Breast epithelium (tissue), 4 donors: ENCODE data around the gene CXCL12. TPM values are rescaled to one million over a fixed set of nuclear protein-coding genes. Genes with fewer than 3 reads are reported as not detected.

Experiments used
- DNase-seq, 2 donors: peaks; one replicate each; pipeline ENCODE4 v3.0.0-alpha.2; 2019; ENCODE audit warnings: low spot score in 2 of 2
- H3K27ac ChIP-seq, 2 donors: fragments of 200-600 bp; sonication (generic) in 1 of 2; one replicate each; pipeline ENCODE4 v1.5.1; 2016 to 2019; ENCODE audit warnings: mild to moderate bottlenecking in 1 of 2
- H3K27me3 ChIP-seq, 2 donors: fragments of 200-600 bp; sonication (generic) in 1 of 2; one replicate each; pipeline versions ENCODE4 v1.5.1 to v1.6.0; 2017 to 2019; ENCODE audit warnings: control low read depth in 1 of 2, mild to moderate bottlenecking in 1 of 2
- H3K36me3 ChIP-seq: fragments of 200-600 bp; one replicate; pipeline ENCODE4 v1.5.1; 2019
- H3K4me1 ChIP-seq, 2 donors: fragments of 200-600 bp; sonication (generic); one replicate each; pipeline ENCODE4 v1.5.1; 2016 to 2019; ENCODE audit warnings: control low read depth in 1 of 2
- H3K4me3 ChIP-seq, 3 donors: fragments of 200-600 bp; sonication (generic); 1 replicate in 2 of 3; 2 replicates in 1 of 3; pipeline ENCODE4 v1.5.1; 2016 to 2019; ENCODE audit warnings: mild to moderate bottlenecking in 3 of 3, moderate library complexity in 2 of 3
- H3K9me3 ChIP-seq, 2 donors: fragments of 200-600 bp; sonication (generic) in 1 of 2; one replicate each; pipeline ENCODE4 v1.5.1; 2016 to 2019; ENCODE audit warnings: control low read depth in 1 of 2
- POLR2A ChIP-seq: fragments of 450-650 bp; IDR thresholded peaks from one replicate; pipeline ENCODE4 v1.6.1; 2016; ENCODE audit warnings: antibody characterized with exemption, mild to moderate bottlenecking, moderate library complexity
- POLR2AphosphoS5 ChIP-seq, 3 donors: sonication (generic); formaldehyde crosslinking; IDR thresholded peaks; one replicate each; pipeline ENCODE4 v1.6.1; 2017; ENCODE audit warnings: antibody characterized with exemption in 3 of 3
- intact Hi-C: fragments of 100-400 bp; cut with DNase I; formaldehyde crosslinking; loops from one replicate; pipeline ENCODE4 v1.15.1; 2023; ENCODE audit warnings: low total_unique reads
- total RNA-seq, 3 donors: library from RNA; depleted of rRNA; stranded (reverse); fragments of >200 nt; gene quantifications; one replicate each; pipeline ENCODE4 v1.1.0, GENCODE V29; 2016
- TF ChIP-seq, protein P1 (sequence below), 3 donors: fragments of 450-650 bp; IDR thresholded peaks; one replicate each; pipeline ENCODE4 v1.5.1; 2016 to 2017; ENCODE audit warnings: antibody characterized with exemption in 3 of 3, mild to moderate bottlenecking in 3 of 3, moderate library complexity in 3 of 3

The CXCL12 gene
- total RNA-seq: 100 to 1,000 TPM in 2 of 3 donors, 10 to 100 TPM in 1; 66.4 to 164 (median 103) TPM

DNA sequence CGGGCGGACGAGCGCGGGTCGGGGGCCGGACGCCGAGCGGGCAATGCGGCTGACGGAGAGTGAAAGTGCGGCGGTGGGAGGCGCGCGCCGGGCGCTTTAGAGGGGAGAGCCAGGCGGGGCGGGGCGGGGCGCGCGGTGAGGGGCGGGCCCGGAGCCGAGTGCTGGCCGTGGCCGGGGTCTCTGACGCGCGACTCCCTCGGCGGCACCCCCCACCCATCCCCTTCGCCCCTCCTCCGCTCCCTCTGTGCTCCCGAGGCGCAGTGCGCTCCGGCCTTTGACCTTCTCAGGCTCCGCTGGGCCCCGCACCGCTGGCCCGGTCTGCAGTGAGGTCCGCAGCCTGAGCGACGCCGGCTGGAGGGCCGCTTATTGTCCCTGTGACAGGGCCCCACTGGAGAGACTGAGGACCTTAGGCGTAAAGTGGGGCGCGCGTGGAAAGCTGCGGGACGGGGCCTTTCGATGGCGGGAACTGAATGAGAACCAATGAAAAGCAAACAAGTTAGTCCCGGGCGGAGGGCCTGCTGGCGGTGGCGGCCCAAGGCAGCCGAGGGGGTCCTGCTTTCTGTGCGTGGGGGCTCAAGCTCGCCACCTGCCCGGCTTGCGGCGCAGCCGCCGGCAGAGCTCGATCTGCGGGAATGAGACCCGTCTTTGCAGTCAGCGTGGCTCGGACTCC, at the start of gene CXCL12:
Gene CXCL12, minus strand, starts transcription at position 72 of the 670 bp plus-strand sequence. CDS start 92 bp downstream, outside the sequence.
- no peak for DNase-seq
- Histone ChIP-seq H3K4me1 (no peaks in the 10 kb centered on the region), H3K27ac (peak within 1 kb of the TSS; percentile 65 to 84), H3K36me3 (no peaks in the 10 kb centered on the region), H3K27me3 (peaks cover 0 to 25% of the 10 kb centered on the region in 2 donors), H3K4me3 (peak within 1 kb of the TSS; percentile 64 to 85 (median 81)), H3K9me3 (no peaks in the 10 kb centered on the region)
- intact Hi-C loops: no loop called here
- TF ChIP-seq POLR2A: no peak
- TF ChIP-seq, protein P1, sequence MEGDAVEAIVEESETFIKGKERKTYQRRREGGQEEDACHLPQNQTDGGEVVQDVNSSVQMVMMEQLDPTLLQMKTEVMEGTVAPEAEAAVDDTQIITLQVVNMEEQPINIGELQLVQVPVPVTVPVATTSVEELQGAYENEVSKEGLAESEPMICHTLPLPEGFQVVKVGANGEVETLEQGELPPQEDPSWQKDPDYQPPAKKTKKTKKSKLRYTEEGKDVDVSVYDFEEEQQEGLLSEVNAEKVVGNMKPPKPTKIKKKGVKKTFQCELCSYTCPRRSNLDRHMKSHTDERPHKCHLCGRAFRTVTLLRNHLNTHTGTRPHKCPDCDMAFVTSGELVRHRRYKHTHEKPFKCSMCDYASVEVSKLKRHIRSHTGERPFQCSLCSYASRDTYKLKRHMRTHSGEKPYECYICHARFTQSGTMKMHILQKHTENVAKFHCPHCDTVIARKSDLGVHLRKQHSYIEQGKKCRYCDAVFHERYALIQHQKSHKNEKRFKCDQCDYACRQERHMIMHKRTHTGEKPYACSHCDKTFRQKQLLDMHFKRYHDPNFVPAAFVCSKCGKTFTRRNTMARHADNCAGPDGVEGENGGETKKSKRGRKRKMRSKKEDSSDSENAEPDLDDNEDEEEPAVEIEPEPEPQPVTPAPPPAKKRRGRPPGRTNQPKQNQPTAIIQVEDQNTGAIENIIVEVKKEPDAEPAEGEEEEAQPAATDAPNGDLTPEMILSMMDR (IDR thresholded peaks at IDR 0.05): no peak
- no peak for TF ChIP-seq POLR2AphosphoS5 (IDR thresholded peaks at IDR 0.05)

DNA sequence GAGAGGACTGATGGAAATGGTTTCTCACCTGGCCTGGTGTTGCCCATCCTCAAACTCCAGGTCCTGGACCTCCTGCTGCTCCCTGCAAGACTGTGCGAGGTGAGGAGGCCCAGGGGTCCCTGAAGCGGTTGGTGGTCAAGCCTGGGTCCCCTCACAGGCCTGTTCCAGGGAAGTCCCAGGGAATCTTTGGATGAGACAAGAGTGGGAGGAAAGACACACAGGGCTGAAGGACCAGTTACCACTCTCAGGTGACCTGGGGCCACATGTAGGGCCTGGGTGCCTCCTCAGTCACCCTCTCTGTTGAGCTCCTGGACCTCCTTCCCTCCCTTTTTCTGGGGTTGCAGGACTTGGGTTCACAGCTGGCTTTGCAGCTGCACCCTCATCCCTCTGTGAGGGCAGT, 42.6 kb upstream of the CXCL12 start:
- no peak for TF ChIP-seq POLR2AphosphoS5 (IDR thresholded peaks at IDR 0.05)
- TF ChIP-seq, protein P1 (IDR thresholded peaks at IDR 0.05): no peak
- no peak for TF ChIP-seq POLR2A
- Histone ChIP-seq H3K27me3 (no peaks in the 10 kb centered on the region), H3K27ac (no peak overlapping the region), H3K4me3 (no peak overlapping the region), H3K9me3 (peaks cover 0 to 2% of the 10 kb centered on the region in 2 donors), H3K4me1 (no peaks in the 10 kb centered on the region), H3K36me3 (no peaks in the 10 kb centered on the region)
- DNase-seq: no peak
- intact Hi-C loops: no loop called here

DNA sequence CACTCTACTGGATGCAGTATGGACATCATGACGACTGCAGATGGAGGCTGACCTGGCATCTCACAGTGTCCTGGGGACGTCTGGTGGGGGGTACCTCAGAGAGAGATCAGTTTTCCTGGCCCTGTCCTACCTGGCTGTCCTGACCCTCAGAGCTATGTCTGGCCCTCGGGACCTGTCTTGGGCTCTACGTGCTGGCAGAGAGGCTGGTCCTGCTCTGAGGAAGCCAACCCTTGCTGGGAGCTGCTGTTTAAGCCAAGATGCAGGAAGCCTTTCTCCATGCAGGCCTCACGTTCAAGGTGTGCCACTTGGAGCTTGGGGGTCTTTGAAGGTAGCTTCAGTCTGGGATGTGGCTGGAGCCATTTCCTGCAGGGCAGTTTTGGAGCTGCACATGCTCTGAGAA, 42.1 kb upstream of the CXCL12 start:
- Histone ChIP-seq H3K4me3 (no peak overlapping the region), H3K27me3 (no peaks in the 10 kb centered on the region), H3K4me1 (no peaks in the 10 kb centered on the region), H3K9me3 (no peaks in the 10 kb centered on the region), H3K27ac (no peak overlapping the region), H3K36me3 (no peaks in the 10 kb centered on the region)
- intact Hi-C loops: no loop called here
- TF ChIP-seq POLR2AphosphoS5 (IDR thresholded peaks at IDR 0.05): no peak
- TF ChIP-seq POLR2A: no peak
- TF ChIP-seq, protein P1 (IDR thresholded peaks at IDR 0.05): no peak
- DNase-seq: no peak

DNA sequence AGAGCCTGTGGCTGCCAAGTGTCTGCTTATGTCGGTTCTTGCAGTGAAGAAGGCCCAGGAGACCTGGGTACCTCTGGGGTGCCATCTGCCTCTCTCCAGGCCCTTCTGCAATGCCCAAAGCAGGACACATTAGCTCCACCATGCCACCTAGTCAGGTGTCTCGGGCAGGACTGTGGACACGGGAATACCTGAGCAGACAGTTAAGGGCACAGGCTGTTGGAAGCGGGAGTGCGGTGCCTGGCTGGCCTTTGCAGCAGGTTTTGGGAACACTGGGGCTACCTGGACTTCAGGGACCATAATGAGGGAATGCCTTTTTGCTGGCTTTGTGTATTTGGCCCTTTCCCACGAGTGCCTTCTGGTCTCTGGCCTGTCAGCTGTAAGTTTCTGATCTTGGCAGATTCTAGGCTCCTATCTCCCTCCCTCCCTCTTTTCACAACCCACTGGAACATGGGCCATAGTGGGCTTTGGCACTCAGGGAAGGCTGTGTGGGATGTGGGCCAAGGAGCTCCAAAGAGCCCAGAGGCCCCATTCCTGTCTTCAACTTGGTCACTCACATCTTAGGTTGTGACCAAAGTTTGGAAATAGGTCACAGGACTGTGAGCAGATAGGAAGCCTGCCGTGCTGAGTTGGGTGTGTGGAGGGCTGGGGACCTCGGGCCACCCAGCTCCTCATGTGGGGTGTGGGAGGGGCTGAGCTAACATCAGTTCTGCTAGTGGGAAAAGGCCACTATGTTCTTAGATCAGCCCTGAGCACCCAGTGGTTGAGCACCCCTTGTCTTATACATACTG, 41.5 kb upstream of the CXCL12 start:
- DNase-seq: no peak
- intact Hi-C loops: no loop called here
- H3K4me3 ChIP-seq: no peak overlapping the region

More for the DNA sequence above, 41.5 kb upstream of the CXCL12 start:
- Histone ChIP-seq H3K4me1 (no peaks in the 10 kb centered on the region), H3K27ac (no peak overlapping the region), H3K9me3 (no peaks in the 10 kb centered on the region), H3K36me3 (no peaks in the 10 kb centered on the region), H3K27me3 (no peaks in the 10 kb centered on the region)
- TF ChIP-seq POLR2A (no peak), POLR2AphosphoS5 (IDR thresholded peaks at IDR 0.05) (no peak)
- TF ChIP-seq, protein P1 (IDR thresholded peaks at IDR 0.05): no peak
